GM18508 (cell line): ENCODE results near the gene FES.
"Not testable (repeated sequence)": the region's sequence is repeated elsewhere in the genome, so short reads cannot be mapped to it uniquely, and the experiment has no call there.

ENCODE experiments used
- ATAC-seq: cut with Tn5 transposase; IDR thresholded peaks from one replicate; pipeline ENCODE4 v1.9.1; 2021; ENCODE audit warnings: moderate number of reproducible peaks; ENCODE audit not compliant: insufficient read depth, unreplicated experiment

The FES gene

GRCh38 chr15:90907051-90907660 lies 22.9 kb downstream of the FES start:
- no peak for ATAC-seq

DNA sequence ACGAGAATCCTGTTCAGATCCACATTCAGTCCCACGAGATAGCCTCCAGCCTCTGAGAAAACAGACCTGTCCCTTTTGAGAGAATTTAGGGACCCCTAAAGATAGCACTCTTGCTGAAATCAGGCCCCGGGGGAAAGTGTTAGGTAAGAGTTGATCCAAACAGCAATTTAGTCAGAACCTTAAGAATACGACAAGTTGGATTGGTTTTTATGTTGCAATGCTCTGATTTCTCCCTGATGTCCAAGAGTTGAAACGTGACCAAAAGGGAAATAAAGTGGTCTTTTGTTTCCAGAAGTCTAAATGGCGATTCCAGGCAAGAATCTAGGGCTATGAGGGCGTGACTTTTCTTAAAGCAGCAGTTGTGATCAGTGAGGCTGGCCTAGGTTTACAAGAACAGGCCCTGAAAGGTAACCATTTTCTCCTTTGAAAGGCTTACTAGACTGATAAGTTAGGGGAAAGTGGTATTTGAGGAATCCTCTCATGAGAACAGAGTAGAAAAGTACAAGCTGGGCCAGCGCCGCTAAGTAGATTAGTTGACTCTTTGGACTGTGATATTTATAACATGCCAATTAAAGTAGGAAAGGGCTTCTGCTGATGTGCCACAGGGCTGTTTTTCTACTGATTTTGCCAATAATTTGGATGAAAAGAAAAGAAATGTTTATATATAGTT lies 23.7 kb downstream of the FES start:
- ATAC-seq, result no peak

GRCh38 chr15:90909449-90909848 lies 25.1 kb downstream of the FES start:
- not testable (repeated sequence) for ATAC-seq

GRCh38 chr15:90909976-90910375 lies 25.7 kb downstream of the FES start:
- ATAC-seq, result no peak

DNA sequence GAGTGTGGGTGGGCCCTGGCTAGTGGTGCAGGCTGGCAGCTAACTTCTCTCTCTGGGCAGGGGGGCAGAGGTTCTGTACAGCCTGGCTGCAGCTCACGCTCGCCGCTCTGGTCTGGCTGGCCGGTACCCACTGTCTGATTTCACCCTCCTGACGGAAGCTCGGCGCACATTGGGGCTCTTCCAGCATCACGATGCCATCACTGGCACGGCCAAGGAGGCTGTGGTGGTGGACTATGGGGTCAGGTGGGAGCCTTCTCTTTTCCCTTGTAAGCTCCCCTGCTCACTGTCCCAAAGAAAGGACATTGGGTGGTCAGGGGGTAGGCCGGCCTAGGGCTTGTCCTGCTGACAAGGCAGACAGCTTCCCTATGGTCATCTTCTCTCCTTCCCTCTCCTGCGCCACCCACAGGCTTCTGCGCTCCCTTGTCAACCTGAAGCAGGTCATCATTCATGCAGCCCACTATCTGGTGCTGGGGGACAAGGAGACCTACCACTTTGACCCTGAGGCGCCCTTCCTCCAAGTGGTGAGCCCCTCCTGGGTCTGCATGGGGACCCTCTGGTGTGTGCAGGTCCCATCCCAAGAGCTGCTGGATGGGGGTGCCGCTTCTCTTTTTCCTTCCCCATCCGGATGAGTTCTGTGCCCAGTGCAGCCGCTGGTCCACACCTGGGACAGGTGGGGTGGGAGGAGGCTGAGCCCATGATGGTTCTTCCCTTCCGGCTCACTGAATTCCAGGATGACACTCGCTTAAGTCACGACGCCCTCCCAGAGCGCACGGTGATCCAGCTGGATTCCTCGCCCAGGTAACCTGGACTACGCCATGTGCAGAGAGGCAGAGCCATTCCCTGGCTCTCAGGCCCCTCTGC lies 26.4 kb downstream of the FES start:
- ATAC-seq, result no peak

DNA sequence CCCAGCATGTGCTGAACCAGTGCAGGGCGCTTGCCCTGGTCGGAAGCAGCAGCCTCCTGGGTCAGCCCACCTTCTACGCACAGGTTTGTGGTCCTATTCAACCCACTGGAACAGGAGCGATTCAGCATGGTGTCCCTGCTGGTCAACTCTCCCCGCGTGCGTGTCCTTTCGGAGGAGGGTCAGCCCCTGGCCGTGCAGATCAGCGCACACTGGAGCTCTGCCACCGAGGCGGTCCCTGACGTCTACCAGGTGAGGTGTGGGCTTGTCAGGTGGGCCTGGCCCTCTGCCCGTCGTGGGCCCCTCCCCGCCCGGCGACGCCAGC lies 27.0 kb downstream of the FES start:
- no peak for ATAC-seq

- no peak for ATAC-seq
Measured at GRCh38 chr15:90911906-90912769, 27.8 kb downstream of the FES start.

- no peak for ATAC-seq
Measured at GRCh38 chr15:90912770-90913075, 28.4 kb downstream of the FES start.

DNA sequence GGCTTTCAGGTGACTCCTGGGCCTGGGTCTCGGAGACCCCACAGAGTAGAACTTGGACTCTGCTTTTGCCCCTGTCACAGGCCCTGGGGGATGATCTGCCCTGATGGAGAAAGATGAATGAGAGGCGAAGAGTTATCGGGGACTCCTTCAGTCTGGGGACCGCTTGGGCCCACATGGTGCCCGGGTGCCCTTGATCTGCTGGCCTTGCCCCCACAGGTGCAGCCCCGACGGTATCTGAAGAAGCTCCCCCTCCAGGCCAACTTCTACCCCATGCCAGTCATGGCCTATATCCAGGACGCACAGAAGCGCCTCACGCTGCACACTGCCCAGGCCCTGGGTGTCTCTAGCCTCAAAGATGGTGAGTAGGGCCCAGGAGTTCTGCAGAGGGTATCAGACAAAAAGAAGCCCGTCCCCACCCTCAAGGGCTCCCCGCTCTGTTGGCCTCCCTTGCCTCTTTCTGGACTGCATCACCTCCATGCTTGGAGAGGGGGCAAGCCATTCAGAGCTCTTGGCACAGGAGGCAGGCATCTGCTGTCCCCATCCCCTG lies 29.2 kb downstream of the FES start:
- ATAC-seq, result no peak

GRCh38 chr15:90914305-90915080 lies 30.2 kb downstream of the FES start:
- no peak for ATAC-seq

DNA sequence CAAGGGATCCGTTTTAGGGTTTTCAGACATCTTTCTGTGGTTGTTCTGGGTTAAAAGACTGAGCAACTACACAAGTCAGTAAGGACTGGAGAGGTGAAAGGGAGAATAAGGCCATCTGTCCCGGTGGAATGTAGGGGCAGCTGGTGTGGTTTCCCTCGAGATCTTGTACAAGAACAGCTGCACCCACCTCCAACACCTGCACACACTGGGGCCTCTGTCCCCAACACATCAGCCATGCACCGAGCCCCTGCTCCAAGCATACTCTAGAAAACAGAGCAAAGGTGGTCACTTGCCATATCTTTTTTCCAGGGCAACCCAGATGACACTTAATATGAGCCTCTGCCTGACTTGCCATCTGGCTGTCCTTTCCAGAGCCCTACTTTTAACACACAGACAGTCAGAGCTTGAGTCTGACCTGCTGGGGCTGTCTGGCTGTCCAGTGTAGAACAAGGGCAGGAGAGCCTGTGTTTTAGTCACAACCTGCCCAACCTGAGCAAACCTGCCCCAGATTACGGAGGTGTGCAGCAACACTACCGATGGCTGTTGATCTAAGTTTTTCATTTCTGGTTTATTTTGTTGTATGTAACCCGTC lies 31.0 kb downstream of the FES start:
- ATAC-seq, result no peak

DNA sequence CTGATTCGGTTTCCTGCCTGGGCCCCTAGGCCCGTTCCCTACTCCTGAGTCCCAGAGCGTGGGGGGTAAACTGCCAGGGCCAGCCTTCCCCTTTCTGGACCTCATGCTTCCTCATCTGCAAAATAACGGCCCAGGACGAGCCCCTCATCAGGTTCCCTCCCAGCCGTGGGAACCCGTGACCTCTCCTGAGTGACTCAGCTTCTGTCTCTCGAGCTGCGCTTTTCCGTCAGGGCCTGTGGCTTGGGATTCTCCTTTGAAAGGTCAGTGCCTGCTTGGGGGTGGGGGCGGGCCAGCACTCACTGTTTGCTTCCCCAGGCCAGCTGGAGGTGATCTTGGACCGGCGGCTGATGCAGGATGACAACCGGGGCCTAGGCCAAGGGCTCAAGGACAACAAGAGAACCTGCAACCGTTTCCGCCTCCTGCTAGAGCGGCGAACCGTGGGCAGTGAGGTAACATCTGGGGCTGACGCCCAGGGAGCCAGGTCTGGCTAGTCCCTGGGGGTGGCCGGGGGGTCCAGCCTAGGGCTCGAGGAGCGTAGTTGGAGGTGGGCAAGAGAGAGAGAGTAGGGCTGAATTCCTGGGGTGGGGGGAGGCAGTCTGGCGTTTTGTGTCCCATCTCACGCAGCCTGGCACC lies 31.6 kb downstream of the FES start:
- no peak for ATAC-seq

- no peak for ATAC-seq
Measured at GRCh38 chr15:90916461-90916860, 32.2 kb downstream of the FES start.

- no peak for ATAC-seq
Measured at GRCh38 chr15:90917569-90917968, 33.3 kb downstream of the FES start.

- no peak for ATAC-seq
Measured at GRCh38 chr15:90918034-90918788, 33.9 kb downstream of the FES start.

GRCh38 chr15:90918835-90919234 lies 34.5 kb downstream of the FES start:
- ATAC-seq, result no peak

DNA sequence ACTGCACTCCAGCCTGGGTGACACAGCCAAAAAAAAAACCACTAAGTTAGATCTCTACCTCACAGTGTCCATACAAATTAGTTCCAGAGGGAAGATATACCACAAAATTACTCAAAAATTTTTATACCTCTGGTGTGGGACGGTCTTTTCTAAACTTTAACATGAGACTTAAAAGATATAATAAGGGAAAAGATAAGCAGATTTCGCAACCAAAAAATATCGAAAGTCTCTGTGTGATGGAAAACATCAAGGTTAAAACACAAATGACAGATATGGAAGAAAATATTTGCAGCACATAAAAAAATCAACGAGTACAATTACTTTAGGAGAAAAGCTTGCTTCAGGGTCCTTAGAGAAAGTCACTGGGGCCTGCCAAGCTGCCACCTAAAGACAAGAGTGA lies 37.6 kb downstream of the FES start:
- ATAC-seq, result no peak

- ATAC-seq, result not testable (repeated sequence)
Measured at GRCh38 chr15:90922712-90923322, 38.5 kb downstream of the FES start.
